Ascending aorta (tissue), 2 donors: Measurements from ENCODE around the gene CYRIA. TPM values are rescaled to one million over a fixed set of nuclear protein-coding genes. Genes with fewer than 3 reads are reported as not detected.

Source experiments
- DNase-seq, 2 donors: peaks; one replicate each; pipeline ENCODE4 v3.0.0-alpha.2; 2019; ENCODE audit warnings: low spot score in 2 of 2
- H3K27ac ChIP-seq, 2 donors: fragments of 200-600 bp; sonication (generic); one replicate each; pipeline ENCODE4 v1.5.1; 2016 to 2017; ENCODE audit warnings: mild to moderate bottlenecking in 1 of 2
- H3K27me3 ChIP-seq: fragments of 200-600 bp; sonication (generic); one replicate; pipeline ENCODE4 v1.5.1; 2017
- H3K36me3 ChIP-seq, 2 donors: fragments of 200-600 bp; sonication (generic); one replicate each; pipeline ENCODE4 v1.5.1; 2016
- H3K4me1 ChIP-seq, 2 donors: fragments of 200-600 bp; sonication (generic); one replicate each; pipeline ENCODE4 v1.5.1; 2016 to 2017; ENCODE audit warnings: mild to moderate bottlenecking in 1 of 2
- H3K4me3 ChIP-seq, 2 donors: fragments of 200-600 bp; sonication (generic); one replicate each; pipeline ENCODE4 v1.5.1; 2016 to 2017; ENCODE audit warnings: mild to moderate bottlenecking in 1 of 2
- H3K9me3 ChIP-seq, 2 donors: fragments of 200-600 bp; sonication (generic); one replicate each; pipeline ENCODE4 v1.5.1; 2016
- intact Hi-C: fragments of 100-400 bp; cut with DNase I; formaldehyde crosslinking; loops from one replicate; pipeline ENCODE4 v1.15.1; 2023
- total RNA-seq: library from RNA; depleted of rRNA; stranded (reverse); fragments of >200 nt; gene quantifications from one replicate; pipeline ENCODE4 v1.1.0, GENCODE V29; 2016
- TF ChIP-seq, protein P1 (sequence below), 3 experiments: fragments of 200-600 bp in 2 of 3; fragments of 450-650 bp in 1 of 3; sonication (generic) in 2 of 3; IDR thresholded peaks; one replicate each; pipeline ENCODE4 v1.5.1; 2016 to 2019; ENCODE audit warnings: antibody characterized with exemption in 3 of 3, mild to moderate bottlenecking in 1 of 3, moderate library complexity in 1 of 3

The CYRIA gene
- total RNA-seq, 1 donor from 2014 or later, result 7.1 TPM

DNA sequence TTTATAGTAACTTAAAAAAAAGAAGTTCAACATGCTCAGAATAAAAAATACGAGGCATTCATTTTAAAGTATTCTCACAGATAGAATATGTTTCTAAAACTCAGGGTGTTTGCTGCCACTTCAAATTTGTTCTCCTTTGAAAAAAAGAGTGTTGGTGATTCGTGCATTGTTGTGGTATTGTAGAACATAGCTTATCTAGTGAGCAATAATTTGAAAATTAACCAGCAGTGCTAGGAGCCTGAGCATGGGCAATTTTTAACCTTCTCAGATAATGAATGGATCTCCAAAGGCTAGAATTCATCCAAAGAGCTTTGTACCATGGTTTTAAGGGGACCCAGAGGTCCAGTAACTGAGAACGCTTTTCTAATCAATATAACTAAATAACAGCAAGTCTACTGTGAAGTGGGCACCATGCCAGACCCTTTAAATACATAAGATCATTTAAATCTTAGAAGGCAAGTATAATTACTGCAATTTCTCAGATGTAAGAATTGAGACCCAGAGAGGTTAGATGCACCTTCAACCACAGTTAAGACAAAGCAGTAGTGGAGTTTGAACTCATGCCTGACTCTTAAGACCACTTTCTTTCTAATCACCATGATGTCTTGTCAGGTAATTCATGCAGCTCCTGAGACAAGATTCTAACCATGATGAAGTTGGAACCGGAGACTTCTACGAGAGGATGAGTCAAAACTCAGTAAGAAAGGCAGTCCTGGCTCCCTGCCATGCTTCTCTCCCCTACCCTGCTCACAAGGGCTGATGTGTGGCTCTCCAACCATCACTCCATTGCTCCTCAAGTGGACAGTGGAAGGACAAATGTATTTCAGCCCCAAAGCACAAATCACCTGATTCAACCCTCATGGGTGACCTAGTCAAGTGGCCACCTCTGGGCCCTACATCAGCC, 3.4 kb downstream of the CYRIA start:
- DNase-seq, result no peak
- TF ChIP-seq, protein P1, sequence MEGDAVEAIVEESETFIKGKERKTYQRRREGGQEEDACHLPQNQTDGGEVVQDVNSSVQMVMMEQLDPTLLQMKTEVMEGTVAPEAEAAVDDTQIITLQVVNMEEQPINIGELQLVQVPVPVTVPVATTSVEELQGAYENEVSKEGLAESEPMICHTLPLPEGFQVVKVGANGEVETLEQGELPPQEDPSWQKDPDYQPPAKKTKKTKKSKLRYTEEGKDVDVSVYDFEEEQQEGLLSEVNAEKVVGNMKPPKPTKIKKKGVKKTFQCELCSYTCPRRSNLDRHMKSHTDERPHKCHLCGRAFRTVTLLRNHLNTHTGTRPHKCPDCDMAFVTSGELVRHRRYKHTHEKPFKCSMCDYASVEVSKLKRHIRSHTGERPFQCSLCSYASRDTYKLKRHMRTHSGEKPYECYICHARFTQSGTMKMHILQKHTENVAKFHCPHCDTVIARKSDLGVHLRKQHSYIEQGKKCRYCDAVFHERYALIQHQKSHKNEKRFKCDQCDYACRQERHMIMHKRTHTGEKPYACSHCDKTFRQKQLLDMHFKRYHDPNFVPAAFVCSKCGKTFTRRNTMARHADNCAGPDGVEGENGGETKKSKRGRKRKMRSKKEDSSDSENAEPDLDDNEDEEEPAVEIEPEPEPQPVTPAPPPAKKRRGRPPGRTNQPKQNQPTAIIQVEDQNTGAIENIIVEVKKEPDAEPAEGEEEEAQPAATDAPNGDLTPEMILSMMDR (IDR thresholded peaks at IDR 0.05), result no peak
- peaks cover 0 to 30% of the 10 kb centered on the region in 2 donors for H3K4me1 ChIP-seq
- no peak overlapping the region for H3K4me3 ChIP-seq
- no peaks in the 10 kb centered on the region for H3K36me3 ChIP-seq
- no peak overlapping the region for H3K27ac ChIP-seq
- intact Hi-C loops, result no loop called here
- no peaks in the 10 kb centered on the region for H3K27me3 ChIP-seq
- H3K9me3 ChIP-seq, result no peaks in the 10 kb centered on the region

DNA sequence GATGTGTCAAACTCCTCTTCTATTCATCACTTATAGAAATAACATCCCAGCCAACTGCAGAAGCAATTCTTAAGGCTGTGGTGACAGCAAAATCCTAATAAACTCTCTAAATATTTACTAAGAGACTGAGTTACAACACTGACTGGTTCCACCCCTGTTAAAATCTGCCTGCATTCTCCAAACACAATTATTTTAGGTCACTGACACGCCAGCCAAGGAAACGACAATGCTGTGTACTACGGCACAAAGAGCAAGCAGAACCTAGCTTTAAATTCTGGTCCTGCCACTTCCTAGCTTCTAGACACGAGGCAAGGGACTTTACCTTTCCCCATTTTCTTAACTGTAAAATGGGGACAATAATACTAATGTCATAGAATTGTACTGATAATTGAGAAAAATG, 4.1 kb downstream of the CYRIA start:
- H3K27me3 ChIP-seq, result no peaks in the 10 kb centered on the region
- intact Hi-C loops, result no loop called here
- TF ChIP-seq, protein P1 (IDR thresholded peaks at IDR 0.05), result no peak
- H3K27ac ChIP-seq, result no peak overlapping the region
- DNase-seq, result no peak
- no peaks in the 10 kb centered on the region for H3K9me3 ChIP-seq
- peaks cover 0 to 36% of the 10 kb centered on the region in 2 donors for H3K4me1 ChIP-seq
- no peaks in the 10 kb centered on the region for H3K36me3 ChIP-seq
- H3K4me3 ChIP-seq, result no peak overlapping the region

DNA sequence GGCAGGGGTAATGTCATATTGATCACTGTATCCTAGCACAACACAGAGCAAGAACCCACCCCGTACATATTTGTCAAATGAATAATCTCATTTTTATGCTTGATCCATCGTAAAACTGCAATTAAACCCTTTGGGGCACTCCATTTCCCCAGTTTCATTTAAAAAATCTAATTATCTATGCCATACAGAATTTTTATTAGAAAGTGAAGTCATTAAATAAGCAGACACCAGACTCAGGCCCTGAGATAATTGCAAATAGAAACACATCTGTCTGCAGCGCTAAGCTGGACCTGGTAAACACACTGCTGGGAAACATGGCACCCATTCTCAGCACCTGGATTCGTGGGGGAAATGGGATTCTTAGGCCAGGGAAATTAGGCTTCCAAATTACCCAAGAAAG, 5.1 kb downstream of the CYRIA start:
- intact Hi-C loops, result no loop called here
- no peak for DNase-seq
- Histone ChIP-seq H3K27ac (no peak overlapping the region), H3K9me3 (no peaks in the 10 kb centered on the region), H3K4me3 (no peak overlapping the region), H3K4me1 (peaks cover 3 to 40% of the 10 kb centered on the region in 2 donors), H3K36me3 (no peaks in the 10 kb centered on the region), H3K27me3 (no peaks in the 10 kb centered on the region)
- TF ChIP-seq, protein P1 (IDR thresholded peaks at IDR 0.05), result no peak

DNA sequence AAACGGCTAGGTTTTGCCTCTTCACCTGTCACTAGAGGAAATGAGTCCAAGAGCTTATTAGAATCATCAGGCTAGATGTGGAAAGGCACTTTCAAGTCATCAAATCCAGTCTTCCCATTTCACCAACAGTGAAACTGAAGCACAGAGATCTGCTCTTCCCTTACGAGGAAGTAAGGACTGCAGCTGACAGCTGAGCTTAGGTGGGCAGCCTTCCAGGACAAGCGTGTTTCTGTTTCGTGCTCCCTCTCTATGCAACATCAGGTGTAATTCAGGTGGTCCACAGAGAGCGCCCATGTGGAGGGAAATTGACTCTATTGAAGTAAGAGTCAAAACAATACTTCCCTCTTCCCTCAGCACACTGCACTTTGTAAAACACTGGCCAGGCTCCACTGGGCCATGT, 5.5 kb downstream of the CYRIA start:
- no peak overlapping the region for H3K4me3 ChIP-seq
- H3K36me3 ChIP-seq, result no peaks in the 10 kb centered on the region
- no peaks in the 10 kb centered on the region for H3K9me3 ChIP-seq
- H3K27ac ChIP-seq, result no peak overlapping the region
- TF ChIP-seq, protein P1 (IDR thresholded peaks at IDR 0.05), result no peak
- H3K27me3 ChIP-seq, result no peaks in the 10 kb centered on the region
- H3K4me1 ChIP-seq, result peaks cover 3 to 39% of the 10 kb centered on the region in 2 donors
- no peak for DNase-seq
- intact Hi-C loops, result no loop called here

DNA sequence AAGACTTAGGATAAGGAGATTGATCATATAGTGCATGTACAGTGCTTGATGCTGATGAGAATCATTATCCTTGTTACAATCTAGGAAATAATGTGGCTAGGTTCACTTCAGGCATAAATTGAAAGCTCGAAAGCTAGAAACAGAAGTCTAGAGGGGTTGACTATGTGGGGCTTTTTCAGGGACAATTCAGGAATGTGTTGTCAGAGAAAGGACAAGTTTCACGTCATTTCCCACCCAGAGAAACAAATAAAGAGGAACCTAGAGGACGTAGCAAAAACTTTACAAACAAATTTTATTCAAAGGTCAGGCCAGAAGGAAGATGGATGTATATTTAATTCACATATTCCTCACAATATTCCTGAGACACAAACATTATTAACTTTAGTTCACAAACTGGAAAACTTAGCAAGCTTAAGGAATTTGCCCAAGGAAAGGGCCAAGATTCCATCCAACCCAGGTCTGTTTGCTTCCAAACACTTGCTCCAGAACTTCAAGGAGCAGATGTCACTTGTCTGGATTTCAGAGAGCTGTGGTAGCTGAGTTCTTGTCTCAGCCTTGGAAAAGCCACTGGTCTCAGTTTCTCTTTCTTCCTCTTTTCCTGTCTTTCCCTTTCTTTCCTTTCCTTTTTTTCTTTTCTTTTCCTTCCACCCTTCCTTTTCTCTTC, 7.4 kb downstream of the CYRIA start:
- Histone ChIP-seq H3K27ac (peak overlapping the region; percentile 33 to 78), H3K27me3 (no peaks in the 10 kb centered on the region), H3K9me3 (no peaks in the 10 kb centered on the region), H3K36me3 (no peaks in the 10 kb centered on the region), H3K4me1 (peaks cover 3 to 31% of the 10 kb centered on the region in 2 donors), H3K4me3 (no peak overlapping the region)
- TF ChIP-seq, protein P1 (IDR thresholded peaks at IDR 0.05), result no peak
- intact Hi-C loops, result loop anchor here (5.0 kb wide), 1 partner anchor 1021 kb away; no protein-coding TSS in a partner anchor
- no peak for DNase-seq
